ENCODE measurements around the gene AGTPBP1. TPM values are rescaled to one million over a fixed set of nuclear protein-coding genes. Genes with fewer than 3 reads are reported as not detected.

Gene AGTPBP1
- total RNA-seq, 4 donors from 2014 or later, result 12.9 to 36.6 (median 29.1) TPM

- Histone ChIP-seq H3K4me1 (no peaks in the 10 kb centered on the region), H3K27me3 (no peaks in the 10 kb centered on the region), H3K27ac (no peak overlapping the region), H3K9me3 (no peaks in the 10 kb centered on the region), H3K4me3 (no peak overlapping the region), H3K36me3 (no peaks in the 10 kb centered on the region)
- no peak for DNase-seq
- no peak for TF ChIP-seq CTCF (IDR thresholded peaks at IDR 0.05)
- TF ChIP-seq POLR2A (IDR thresholded peaks at IDR 0.05), result no peak
- intact Hi-C loops (cut with DNase I; ENCODE audit: low total_unique reads), result no loop called here
Observed at GRCh38 chr9:85746309-85746708, 4.6 kb upstream of the AGTPBP1 start.

- no peak for TF ChIP-seq POLR2A (IDR thresholded peaks at IDR 0.05)
- TF ChIP-seq CTCF (IDR thresholded peaks at IDR 0.05), result no peak
- no peak for DNase-seq
- intact Hi-C loops (cut with DNase I; ENCODE audit: low total_unique reads), result no loop called here
Observed at GRCh38 chr9:85745203-85745602, 3.4 kb upstream of the AGTPBP1 start.

GRCh38 chr9:85744480-85744879, 2.7 kb upstream of the AGTPBP1 start:
- H3K4me1 ChIP-seq, result no peaks in the 10 kb centered on the region
- TF ChIP-seq POLR2A (IDR thresholded peaks at IDR 0.05) (no peak), CTCF (IDR thresholded peaks at IDR 0.05) (no peak)
- DNase-seq, result no peak
- H3K27me3 ChIP-seq, result no peaks in the 10 kb centered on the region
- no peaks in the 10 kb centered on the region for H3K9me3 ChIP-seq
- no peak overlapping the region for H3K27ac ChIP-seq
- H3K4me3 ChIP-seq, result no peak overlapping the region
- intact Hi-C loops (cut with DNase I; ENCODE audit: low total_unique reads), result no loop called here
- no peaks in the 10 kb centered on the region for H3K36me3 ChIP-seq

More at GRCh38 chr9:85745203-85745602, 3.4 kb upstream of the AGTPBP1 start:
- Histone ChIP-seq H3K4me1 (no peaks in the 10 kb centered on the region), H3K9me3 (no peaks in the 10 kb centered on the region), H3K36me3 (no peaks in the 10 kb centered on the region), H3K4me3 (no peak overlapping the region), H3K27me3 (no peaks in the 10 kb centered on the region), H3K27ac (no peak overlapping the region)

- no peaks in the 10 kb centered on the region for H3K9me3 ChIP-seq
- no peak for DNase-seq
- no peak overlapping the region for H3K27ac ChIP-seq
- no peak overlapping the region for H3K4me3 ChIP-seq
- no peaks in the 10 kb centered on the region for H3K4me1 ChIP-seq
- intact Hi-C loops (cut with DNase I; ENCODE audit: low total_unique reads), result no loop called here
- no peaks in the 10 kb centered on the region for H3K36me3 ChIP-seq
- TF ChIP-seq POLR2A (IDR thresholded peaks at IDR 0.05), result no peak
- TF ChIP-seq CTCF (IDR thresholded peaks at IDR 0.05), result no peak
- H3K27me3 ChIP-seq, result no peaks in the 10 kb centered on the region
Observed at GRCh38 chr9:85743275-85744128, 1.7 kb upstream of the AGTPBP1 start.

- H3K27me3 ChIP-seq, result no peaks in the 10 kb centered on the region
- intact Hi-C loops (cut with DNase I; ENCODE audit: low total_unique reads), result no loop called here
- no peaks in the 10 kb centered on the region for H3K9me3 ChIP-seq
- H3K27ac ChIP-seq, result peak overlapping the region; percentile 77 to 78
- no peak for TF ChIP-seq POLR2A (IDR thresholded peaks at IDR 0.05)
- TF ChIP-seq CTCF (IDR thresholded peaks at IDR 0.05), result no peak
- no peak for DNase-seq
- H3K4me1 ChIP-seq, result no peaks in the 10 kb centered on the region
- H3K4me3 ChIP-seq, result peak overlapping the region; percentile 66 to 85
- no peaks in the 10 kb centered on the region for H3K36me3 ChIP-seq
Observed at GRCh38 chr9:85742597-85742936, 813 bp upstream of the AGTPBP1 start.
